LNCAP (cell line): Measurements from ENCODE around the gene PPP1R12C.

Experiments
- CTCF ChIP-seq: fragments of 450-650 bp; IDR thresholded peaks from 2 replicates; pipeline ENCODE4 v1.5.1; 2017; ENCODE audit warnings: mild to moderate bottlenecking

PPP1R12C gene

GRCh38 chr19:55041244-55041626, 76.2 kb downstream of the PPP1R12C start:
- TF ChIP-seq CTCF, result no peak
